ENCODE measurements around the gene SLC17A7.

Gene SLC17A7

GRCh38 chr19:49403404-49404187 is 37.7 kb downstream of the SLC17A7 start (continued):
- TF ChIP-seq, protein P1, sequence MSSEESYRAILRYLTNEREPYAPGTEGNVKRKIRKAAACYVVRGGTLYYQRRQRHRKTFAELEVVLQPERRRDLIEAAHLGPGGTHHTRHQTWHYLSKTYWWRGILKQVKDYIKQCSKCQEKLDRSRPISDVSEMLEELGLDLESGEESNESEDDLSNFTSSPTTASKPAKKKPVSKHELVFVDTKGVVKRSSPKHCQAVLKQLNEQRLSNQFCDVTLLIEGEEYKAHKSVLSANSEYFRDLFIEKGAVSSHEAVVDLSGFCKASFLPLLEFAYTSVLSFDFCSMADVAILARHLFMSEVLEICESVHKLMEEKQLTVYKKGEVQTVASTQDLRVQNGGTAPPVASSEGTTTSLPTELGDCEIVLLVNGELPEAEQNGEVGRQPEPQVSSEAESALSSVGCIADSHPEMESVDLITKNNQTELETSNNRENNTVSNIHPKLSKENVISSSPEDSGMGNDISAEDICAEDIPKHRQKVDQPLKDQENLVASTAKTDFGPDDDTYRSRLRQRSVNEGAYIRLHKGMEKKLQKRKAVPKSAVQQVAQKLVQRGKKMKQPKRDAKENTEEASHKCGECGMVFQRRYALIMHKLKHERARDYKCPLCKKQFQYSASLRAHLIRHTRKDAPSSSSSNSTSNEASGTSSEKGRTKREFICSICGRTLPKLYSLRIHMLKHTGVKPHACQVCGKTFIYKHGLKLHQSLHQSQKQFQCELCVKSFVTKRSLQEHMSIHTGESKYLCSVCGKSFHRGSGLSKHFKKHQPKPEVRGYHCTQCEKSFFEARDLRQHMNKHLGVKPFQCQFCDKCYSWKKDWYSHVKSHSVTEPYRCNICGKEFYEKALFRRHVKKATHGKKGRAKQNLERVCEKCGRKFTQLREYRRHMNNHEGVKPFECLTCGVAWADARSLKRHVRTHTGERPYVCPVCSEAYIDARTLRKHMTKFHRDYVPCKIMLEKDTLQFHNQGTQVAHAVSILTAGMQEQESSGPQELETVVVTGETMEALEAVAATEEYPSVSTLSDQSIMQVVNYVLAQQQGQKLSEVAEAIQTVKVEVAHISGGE (tag by site-specific recombination; conservative IDR thresholded peaks at IDR 0.05; ENCODE audit: low read depth), result peak; percentile 71
- TF ChIP-seq ZNF626 (tag by site-specific recombination; IDR thresholded peaks at IDR 0.05) (no peak), SP2 (tag by site-specific recombination; IDR thresholded peaks at IDR 0.05) (peak; percentile 14; the same call in 1 of the 2 replicates), ZNF473 (tag by site-specific recombination; IDR thresholded peaks at IDR 0.05) (no peak), ZNF580 (tag by site-specific recombination; IDR thresholded peaks at IDR 0.05) (peak; percentile 51), ZNF324 (tag by site-specific recombination; IDR thresholded peaks at IDR 0.05) (no peak), SP3 (tag by site-specific recombination; IDR thresholded peaks at IDR 0.05) (peak; percentile 25; the same call in 1 of the 2 replicates), ZNF223 (tag by site-specific recombination; IDR thresholded peaks at IDR 0.05) (peak; percentile 85), ZNF48 (tag by site-specific recombination; IDR thresholded peaks at IDR 0.05) (no peak), SP7 (tag by site-specific recombination; IDR thresholded peaks at IDR 0.05) (peak; percentile 87), ZBTB17 (tag by site-specific recombination; IDR thresholded peaks at IDR 0.05) (peak; percentile 99), ZNF398 (tag by site-specific recombination; IDR thresholded peaks at IDR 0.05) (peak; percentile 99), ZNF366 (tag by site-specific recombination; conservative IDR thresholded peaks at IDR 0.05) (peak; percentile 74), HOXA7 (CRISPR knock-in tag; IDR thresholded peaks at IDR 0.05; ENCODE audit: borderline replicate concordance) (no peak), ZNF19 (tag by site-specific recombination; IDR thresholded peaks at IDR 0.05; ENCODE audit: low read depth) (no peak), ZBTB20 (tag by site-specific recombination; IDR thresholded peaks at IDR 0.05) (peak; percentile 51), ZNF24 (tag by site-specific recombination; IDR thresholded peaks at IDR 0.05) (0 out of 2 replicates have a peak, but pooled peaks have one; percentile 48), ZNF558 (tag by site-specific recombination; IDR thresholded peaks at IDR 0.05) (0 out of 2 replicates have a peak, but pooled peaks have one; percentile 26), ZNF529 (tag by site-specific recombination; IDR thresholded peaks at IDR 0.05; ENCODE audit: insufficient replicate concordance) (no peak), ZSCAN30 (tag by site-specific recombination; IDR thresholded peaks at IDR 0.05) (peak; percentile 73; the same call in 1 of the 2 replicates), ZNF777 (tag by site-specific recombination; IDR thresholded peaks at IDR 0.05; ENCODE audit: borderline replicate concordance) (no peak), ZNF157 (tag by site-specific recombination; IDR thresholded peaks at IDR 0.05) (no peak), ZBTB21 (tag by site-specific recombination; IDR thresholded peaks at IDR 0.05) (no peak), KLF10 (tag by site-specific recombination; IDR thresholded peaks at IDR 0.05) (no peak), GLIS1 (tag by site-specific recombination; IDR thresholded peaks at IDR 0.05) (peak; percentile 60), ZEB2 (tag by site-specific recombination; IDR thresholded peaks at IDR 0.05) (peak; percentile 33; the same call in 1 of the 2 replicates), YY1 (tag by site-specific recombination; IDR thresholded peaks at IDR 0.05) (no peak), ZNF350 (tag by site-specific recombination; IDR thresholded peaks at IDR 0.05) (no peak)
- TF ChIP-seq, protein P2, sequence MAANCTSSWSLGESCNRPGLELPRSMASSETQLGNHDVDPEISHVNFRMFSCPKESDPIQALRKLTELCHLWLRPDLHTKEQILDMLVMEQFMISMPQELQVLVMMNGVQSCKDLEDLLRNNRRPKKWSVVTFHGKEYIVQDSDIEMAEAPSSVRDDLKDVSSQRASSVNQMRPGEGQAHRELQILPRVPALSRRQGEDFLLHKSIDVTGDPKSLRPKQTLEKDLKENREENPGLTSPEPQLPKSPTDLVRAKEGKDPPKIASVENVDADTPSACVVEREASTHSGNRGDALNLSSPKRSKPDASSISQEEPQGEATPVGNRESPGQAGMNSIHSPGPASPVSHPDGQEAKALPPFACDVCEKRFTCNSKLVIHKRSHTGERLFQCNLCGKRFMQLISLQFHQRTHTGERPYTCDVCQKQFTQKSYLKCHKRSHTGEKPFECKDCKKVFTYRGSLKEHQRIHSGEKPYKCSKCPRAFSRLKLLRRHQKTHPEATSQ (tag by site-specific recombination; IDR thresholded peaks at IDR 0.05), result no peak
- TF ChIP-seq, protein P3, sequence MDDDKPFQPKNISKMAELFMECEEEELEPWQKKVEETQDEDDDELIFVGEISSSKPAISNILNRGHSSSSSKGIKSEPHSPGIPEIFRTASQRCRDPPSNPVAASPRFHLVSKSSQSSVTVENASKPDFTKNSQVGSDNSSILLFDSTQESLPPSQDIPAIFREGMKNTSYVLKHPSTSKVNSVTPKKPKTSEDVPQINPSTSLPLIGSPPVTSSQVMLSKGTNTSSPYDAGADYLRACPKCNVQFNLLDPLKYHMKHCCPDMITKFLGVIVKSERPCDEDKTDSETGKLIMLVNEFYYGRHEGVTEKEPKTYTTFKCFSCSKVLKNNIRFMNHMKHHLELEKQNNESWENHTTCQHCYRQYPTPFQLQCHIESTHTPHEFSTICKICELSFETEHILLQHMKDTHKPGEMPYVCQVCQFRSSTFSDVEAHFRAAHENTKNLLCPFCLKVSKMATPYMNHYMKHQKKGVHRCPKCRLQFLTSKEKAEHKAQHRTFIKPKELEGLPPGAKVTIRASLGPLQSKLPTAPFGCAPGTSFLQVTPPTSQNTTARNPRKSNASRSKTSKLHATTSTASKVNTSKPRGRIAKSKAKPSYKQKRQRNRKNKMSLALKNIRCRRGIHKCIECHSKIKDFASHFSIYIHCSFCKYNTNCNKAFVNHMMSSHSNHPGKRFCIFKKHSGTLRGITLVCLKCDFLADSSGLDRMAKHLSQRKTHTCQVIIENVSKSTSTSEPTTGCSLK (tag by site-specific recombination; IDR thresholded peaks at IDR 0.05), result no peak

Measured in HEK293 (cell line).